GM23338 (cell line): ENCODE measurements around the gene ASTL. TPM values are rescaled to one million over a fixed set of nuclear protein-coding genes. Genes with fewer than 3 reads are reported as not detected.

Experiments used
- ATAC-seq: fragments of 200-7000 bp; cut with Tn5 transposase; 3 replicates; pipeline ENCODE4 v1.9.1; 2020
- DNase-seq: peaks from one replicate; pipeline ENCODE4 v3.0.0-alpha.2; 2015; ENCODE audit warnings: low spot score
- H2AFZ ChIP-seq: fragments of 200-600 bp; sonication (generic); 2 replicates; pipeline ENCODE4 v1.8.0; 2016; ENCODE audit warnings: antibody characterized with exemption, mild to moderate bottlenecking, moderate library complexity
- H3F3A ChIP-seq: fragments of 200-600 bp; sonication (generic); replicated peaks from 2 replicates; pipeline ENCODE4 v1.8.0; 2017; ENCODE audit warnings: antibody characterized with exemption, mixed run types, low read depth
- H3K27ac ChIP-seq: fragments of 200-600 bp; sonication (generic); 2 replicates; pipeline ENCODE4 v1.6.1; 2016; ENCODE audit warnings: low read depth
- H3K27me3 ChIP-seq: fragments of 200-600 bp; sonication (generic); 2 replicates; pipeline ENCODE4 v1.8.0; 2016; ENCODE audit warnings: mild to moderate bottlenecking, mixed run types, moderate library complexity; ENCODE audit not compliant: insufficient read depth
- H3K36me3 ChIP-seq: fragments of 200-600 bp; sonication (generic); 2 replicates; pipeline ENCODE4 v1.8.0; 2016; ENCODE audit warnings: mild to moderate bottlenecking; ENCODE audit not compliant: insufficient read depth
- H3K4me1 ChIP-seq: fragments of 200-600 bp; sonication (generic); 2 replicates; pipeline ENCODE4 v1.8.0; 2016; ENCODE audit warnings: mild to moderate bottlenecking, moderate library complexity; ENCODE audit not compliant: insufficient read depth
- H3K4me2 ChIP-seq: fragments of 200-600 bp; sonication (generic); 2 replicates; pipeline ENCODE4 v1.7.1; 2017; ENCODE audit warnings: mixed run types
- H3K4me3 ChIP-seq: fragments of 200-600 bp; sonication (generic); 2 replicates; pipeline ENCODE4 v1.6.1; 2016; ENCODE audit warnings: mixed run types
- H3K79me2 ChIP-seq: fragments of 200-600 bp; sonication (generic); replicated peaks from 2 replicates; pipeline ENCODE4 v1.8.0; 2017; ENCODE audit warnings: mild to moderate bottlenecking; ENCODE audit not compliant: insufficient read depth
- H3K9me2 ChIP-seq: fragments of 200-600 bp; sonication (generic); 2 replicates; pipeline ENCODE4 v1.8.0; 2017; ENCODE audit not compliant: insufficient read depth
- H4K20me1 ChIP-seq: fragments of 200-600 bp; sonication (generic); replicated peaks from 2 replicates; pipeline ENCODE4 v1.8.0; 2017; ENCODE audit warnings: mild to moderate bottlenecking; ENCODE audit not compliant: insufficient read depth
- H3K27ac Mint-ChIP-seq: 2 replicates; pipeline ENCODE4 v1.8.0; 2020; ENCODE audit warnings: inconsistent platforms, mild to moderate bottlenecking, moderate library complexity, mixed read lengths
- H3K27me3 Mint-ChIP-seq: 3 replicates; pipeline ENCODE4 v1.8.0; 2022; ENCODE audit warnings: low read depth, mild to moderate bottlenecking, moderate library complexity, mixed read lengths, inconsistent platforms; ENCODE audit not compliant: insufficient read depth, poor library complexity
- H3K36me3 Mint-ChIP-seq: 3 replicates; pipeline ENCODE4 v1.8.0; 2021; ENCODE audit warnings: low read depth, mild to moderate bottlenecking, inconsistent platforms, moderate library complexity, mixed read lengths
- H3K4me1 Mint-ChIP-seq: 3 replicates; pipeline ENCODE4 v1.8.0; 2020; ENCODE audit warnings: mild to moderate bottlenecking, inconsistent platforms, mixed read lengths
- H3K4me3 Mint-ChIP-seq: 3 replicates; pipeline ENCODE4 v1.8.0; 2021; ENCODE audit warnings: moderate library complexity, mild to moderate bottlenecking, inconsistent platforms, mixed read lengths
- H3K9me3 Mint-ChIP-seq: 3 replicates; pipeline ENCODE4 v1.8.0; 2020; ENCODE audit warnings: moderate library complexity, mild to moderate bottlenecking, inconsistent platforms, mixed read lengths
- EZH2phosphoT487 ChIP-seq: fragments of 200-600 bp; sonication (generic); IDR thresholded peaks from one replicate; pipeline ENCODE4 v1.8.1; 2018; ENCODE audit warnings: antibody characterized with exemption; ENCODE audit not compliant: unreplicated experiment
- JUNB ChIP-seq: IDR thresholded peaks from one replicate; pipeline ENCODE4 v1.6.1; 2016; ENCODE audit warnings: antibody characterized with exemption; ENCODE audit not compliant: unreplicated experiment
- POLR2AphosphoS5 ChIP-seq: IDR thresholded peaks from 2 replicates; pipeline ENCODE4 v1.6.1; 2016; ENCODE audit warnings: antibody characterized with exemption, low read depth
- ZNF331 ChIP-seq: fragments of 250-450 bp; sonication (Bioruptor Pico); IDR thresholded peaks from 2 replicates; pipeline ENCODE4 v1.5.0; 2020; ENCODE audit warnings: low read depth, mild to moderate bottlenecking, moderate library complexity
- polyA plus RNA-seq: library from polyadenylated mRNA; unstranded; fragments of >200 nt; fragmentation: Nextera tagmentation; extraction: Ambion mirVana; gene quantifications from 2 replicates; pipeline ENCODE4 v1.2.1, GENCODE V29; 2016
- total RNA-seq: library from RNA; depleted of rRNA; stranded (reverse); fragments of >200 nt; shearing (Covaris generic); gene quantifications from 2 replicates; pipeline ENCODE4 v1.2.3, GENCODE V29; 2014
- TF ChIP-seq, protein P1 (sequence below): IDR thresholded peaks from 2 replicates; pipeline ENCODE4 v1.6.1; 2016; ENCODE audit warnings: antibody characterized with exemption
- TF ChIP-seq, protein P2 (sequence below): fragments of 250-450 bp; sonication (Bioruptor Pico); IDR thresholded peaks from 2 replicates; pipeline ENCODE4 v1.5.0; 2020; ENCODE audit warnings: mild to moderate bottlenecking, moderate library complexity
- TF ChIP-seq, protein P3 (sequence below): IDR thresholded peaks from one replicate; pipeline ENCODE4 v1.6.1; 2018; ENCODE audit warnings: antibody characterized with exemption; ENCODE audit not compliant: unreplicated experiment

Gene ASTL
- total and polyA plus RNA-seq, 2 experiments from 2014 or later: 0.23 TPM; not detected in 1

DNA sequence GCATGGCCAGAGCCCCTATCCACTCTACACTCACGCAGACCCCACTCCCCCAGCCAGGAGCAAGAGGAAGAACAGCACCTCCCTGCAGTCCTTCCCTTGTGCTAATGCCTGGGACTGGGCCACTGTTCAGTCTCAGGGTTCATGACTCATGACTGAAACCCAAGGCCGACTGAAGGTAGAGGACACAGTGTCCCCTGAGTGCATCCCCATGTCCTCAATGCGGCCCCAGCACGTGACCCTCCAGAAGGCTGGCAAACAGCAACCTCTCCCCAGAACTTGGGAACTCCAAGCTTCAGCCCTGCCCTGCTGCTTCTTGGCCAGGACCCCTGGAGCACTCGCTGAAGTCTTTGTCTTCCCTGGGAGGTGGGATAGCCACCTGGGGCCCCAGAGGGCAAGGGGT lies 15.9 kb downstream of the ASTL start:
- H3K9me2 ChIP-seq: no peaks in the 10 kb centered on the region
- no peak overlapping the region for H3K27ac ChIP-seq
- H3K79me2 ChIP-seq: no peaks in the 10 kb centered on the region
- Mint-ChIP-seq H3K9me3 (no peaks in the 10 kb centered on the region), H3K27ac (no peak overlapping the region), H3K27me3 (peaks cover 25% of the 10 kb centered on the region), H3K4me1 (peaks cover 15% of the 10 kb centered on the region; the same call in 2 of the 3 replicates), H3K36me3 (no peaks in the 10 kb centered on the region; the same call in 2 of the 3 replicates), H3K4me3 (no peak overlapping the region)
- H3K27me3 ChIP-seq: peaks cover 8% of the 10 kb centered on the region
- peaks cover 3% of the 10 kb centered on the region; the same call in 1 of the 2 replicates for H3K4me1 ChIP-seq
- no peak for DNase-seq
- no peaks in the 10 kb centered on the region for H3K36me3 ChIP-seq
- no peak for TF ChIP-seq EZH2phosphoT487
- TF ChIP-seq, protein P1, sequence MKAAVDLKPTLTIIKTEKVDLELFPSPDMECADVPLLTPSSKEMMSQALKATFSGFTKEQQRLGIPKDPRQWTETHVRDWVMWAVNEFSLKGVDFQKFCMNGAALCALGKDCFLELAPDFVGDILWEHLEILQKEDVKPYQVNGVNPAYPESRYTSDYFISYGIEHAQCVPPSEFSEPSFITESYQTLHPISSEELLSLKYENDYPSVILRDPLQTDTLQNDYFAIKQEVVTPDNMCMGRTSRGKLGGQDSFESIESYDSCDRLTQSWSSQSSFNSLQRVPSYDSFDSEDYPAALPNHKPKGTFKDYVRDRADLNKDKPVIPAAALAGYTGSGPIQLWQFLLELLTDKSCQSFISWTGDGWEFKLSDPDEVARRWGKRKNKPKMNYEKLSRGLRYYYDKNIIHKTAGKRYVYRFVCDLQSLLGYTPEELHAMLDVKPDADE: no peak
- no peaks in the 10 kb centered on the region for H3F3A ChIP-seq
- no peak for ATAC-seq
- H3K4me2 ChIP-seq: no peak overlapping the region
- H4K20me1 ChIP-seq: no peaks in the 10 kb centered on the region
- H3K4me3 ChIP-seq: no peak overlapping the region
- no peak overlapping the region for H2AFZ ChIP-seq

DNA sequence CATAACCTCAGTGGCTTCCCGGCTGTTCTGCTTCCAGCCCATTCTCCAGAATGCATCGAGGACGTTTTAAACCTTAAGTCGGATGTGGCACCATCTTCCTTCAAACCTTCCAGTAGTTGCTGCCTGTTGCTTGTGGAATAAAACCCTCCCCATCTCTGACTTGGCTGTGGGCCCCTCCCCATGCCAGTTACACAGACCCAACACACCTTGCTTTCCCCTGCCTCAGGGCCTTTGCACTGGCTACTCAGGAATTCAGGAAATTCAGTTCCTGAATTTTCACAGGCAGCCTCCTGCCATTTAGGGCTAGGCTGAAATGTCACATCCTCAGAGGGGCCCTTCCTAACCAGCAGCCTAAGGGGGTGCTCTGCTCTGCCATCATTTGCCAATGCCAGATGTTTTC lies 16.9 kb downstream of the ASTL start:
- Mint-ChIP-seq H3K36me3 (no peaks in the 10 kb centered on the region; the same call in 2 of the 3 replicates), H3K27me3 (peaks cover 24% of the 10 kb centered on the region), H3K27ac (no peak overlapping the region), H3K4me3 (no peak overlapping the region), H3K9me3 (no peaks in the 10 kb centered on the region), H3K4me1 (peaks cover 18% of the 10 kb centered on the region; the same call in 2 of the 3 replicates)
- Histone ChIP-seq H3K4me1 (peaks cover 6% of the 10 kb centered on the region; the same call in 1 of the 2 replicates), H4K20me1 (no peaks in the 10 kb centered on the region), H3K4me3 (no peak overlapping the region), H2AFZ (no peak overlapping the region), H3K27ac (no peak overlapping the region), H3F3A (no peaks in the 10 kb centered on the region), H3K27me3 (peaks cover 12% of the 10 kb centered on the region), H3K9me2 (no peaks in the 10 kb centered on the region), H3K79me2 (no peaks in the 10 kb centered on the region), H3K36me3 (no peaks in the 10 kb centered on the region), H3K4me2 (no peak overlapping the region)
- ATAC-seq: no peak
- no peak for DNase-seq
- TF ChIP-seq, protein P2, sequence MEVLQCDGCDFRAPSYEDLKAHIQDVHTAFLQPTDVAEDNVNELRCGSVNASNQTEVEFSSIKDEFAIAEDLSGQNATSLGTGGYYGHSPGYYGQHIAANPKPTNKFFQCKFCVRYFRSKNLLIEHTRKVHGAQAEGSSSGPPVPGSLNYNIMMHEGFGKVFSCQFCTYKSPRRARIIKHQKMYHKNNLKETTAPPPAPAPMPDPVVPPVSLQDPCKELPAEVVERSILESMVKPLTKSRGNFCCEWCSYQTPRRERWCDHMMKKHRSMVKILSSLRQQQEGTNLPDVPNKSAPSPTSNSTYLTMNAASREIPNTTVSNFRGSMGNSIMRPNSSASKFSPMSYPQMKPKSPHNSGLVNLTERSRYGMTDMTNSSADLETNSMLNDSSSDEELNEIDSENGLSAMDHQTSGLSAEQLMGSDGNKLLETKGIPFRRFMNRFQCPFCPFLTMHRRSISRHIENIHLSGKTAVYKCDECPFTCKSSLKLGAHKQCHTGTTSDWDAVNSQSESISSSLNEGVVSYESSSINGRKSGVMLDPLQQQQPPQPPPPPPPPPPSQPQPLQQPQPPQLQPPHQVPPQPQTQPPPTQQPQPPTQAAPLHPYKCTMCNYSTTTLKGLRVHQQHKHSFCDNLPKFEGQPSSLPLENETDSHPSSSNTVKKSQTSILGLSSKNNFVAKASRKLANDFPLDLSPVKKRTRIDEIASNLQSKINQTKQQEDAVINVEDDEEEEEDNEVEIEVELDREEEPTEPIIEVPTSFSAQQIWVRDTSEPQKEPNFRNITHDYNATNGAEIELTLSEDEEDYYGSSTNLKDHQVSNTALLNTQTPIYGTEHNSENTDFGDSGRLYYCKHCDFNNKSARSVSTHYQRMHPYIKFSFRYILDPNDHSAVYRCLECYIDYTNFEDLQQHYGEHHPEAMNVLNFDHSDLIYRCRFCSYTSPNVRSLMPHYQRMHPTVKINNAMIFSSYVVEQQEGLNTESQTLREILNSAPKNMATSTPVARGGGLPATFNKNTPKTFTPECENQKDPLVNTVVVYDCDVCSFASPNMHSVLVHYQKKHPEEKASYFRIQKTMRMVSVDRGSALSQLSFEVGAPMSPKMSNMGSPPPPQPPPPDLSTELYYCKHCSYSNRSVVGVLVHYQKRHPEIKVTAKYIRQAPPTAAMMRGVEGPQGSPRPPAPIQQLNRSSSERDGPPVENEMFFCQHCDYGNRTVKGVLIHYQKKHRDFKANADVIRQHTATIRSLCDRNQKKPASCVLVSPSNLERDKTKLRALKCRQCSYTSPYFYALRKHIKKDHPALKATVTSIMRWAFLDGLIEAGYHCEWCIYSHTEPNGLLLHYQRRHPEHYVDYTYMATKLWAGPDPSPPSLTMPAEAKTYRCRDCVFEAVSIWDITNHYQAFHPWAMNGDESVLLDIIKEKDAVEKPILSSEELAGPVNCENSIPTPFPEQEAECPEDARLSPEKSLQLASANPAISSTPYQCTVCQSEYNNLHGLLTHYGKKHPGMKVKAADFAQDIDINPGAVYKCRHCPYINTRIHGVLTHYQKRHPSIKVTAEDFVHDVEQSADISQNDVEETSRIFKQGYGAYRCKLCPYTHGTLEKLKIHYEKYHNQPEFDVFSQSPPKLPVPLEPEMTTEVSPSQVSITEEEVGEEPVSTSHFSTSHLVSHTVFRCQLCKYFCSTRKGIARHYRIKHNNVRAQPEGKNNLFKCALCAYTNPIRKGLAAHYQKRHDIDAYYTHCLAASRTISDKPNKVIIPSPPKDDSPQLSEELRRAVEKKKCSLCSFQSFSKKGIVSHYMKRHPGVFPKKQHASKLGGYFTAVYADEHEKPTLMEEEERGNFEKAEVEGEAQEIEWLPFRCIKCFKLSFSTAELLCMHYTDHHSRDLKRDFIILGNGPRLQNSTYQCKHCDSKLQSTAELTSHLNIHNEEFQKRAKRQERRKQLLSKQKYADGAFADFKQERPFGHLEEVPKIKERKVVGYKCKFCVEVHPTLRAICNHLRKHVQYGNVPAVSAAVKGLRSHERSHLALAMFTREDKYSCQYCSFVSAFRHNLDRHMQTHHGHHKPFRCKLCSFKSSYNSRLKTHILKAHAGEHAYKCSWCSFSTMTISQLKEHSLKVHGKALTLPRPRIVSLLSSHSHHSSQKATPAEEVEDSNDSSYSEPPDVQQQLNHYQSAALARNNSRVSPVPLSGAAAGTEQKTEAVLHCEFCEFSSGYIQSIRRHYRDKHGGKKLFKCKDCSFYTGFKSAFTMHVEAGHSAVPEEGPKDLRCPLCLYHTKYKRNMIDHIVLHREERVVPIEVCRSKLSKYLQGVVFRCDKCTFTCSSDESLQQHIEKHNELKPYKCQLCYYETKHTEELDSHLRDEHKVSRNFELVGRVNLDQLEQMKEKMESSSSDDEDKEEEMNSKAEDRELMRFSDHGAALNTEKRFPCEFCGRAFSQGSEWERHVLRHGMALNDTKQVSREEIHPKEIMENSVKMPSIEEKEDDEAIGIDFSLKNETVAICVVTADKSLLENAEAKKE (CRISPR knock-in tag): no peak
- TF ChIP-seq EZH2phosphoT487 (no peak), ZNF331 (CRISPR knock-in tag) (no peak), JUNB (no peak), POLR2AphosphoS5 (no peak)
- TF ChIP-seq, protein P3, sequence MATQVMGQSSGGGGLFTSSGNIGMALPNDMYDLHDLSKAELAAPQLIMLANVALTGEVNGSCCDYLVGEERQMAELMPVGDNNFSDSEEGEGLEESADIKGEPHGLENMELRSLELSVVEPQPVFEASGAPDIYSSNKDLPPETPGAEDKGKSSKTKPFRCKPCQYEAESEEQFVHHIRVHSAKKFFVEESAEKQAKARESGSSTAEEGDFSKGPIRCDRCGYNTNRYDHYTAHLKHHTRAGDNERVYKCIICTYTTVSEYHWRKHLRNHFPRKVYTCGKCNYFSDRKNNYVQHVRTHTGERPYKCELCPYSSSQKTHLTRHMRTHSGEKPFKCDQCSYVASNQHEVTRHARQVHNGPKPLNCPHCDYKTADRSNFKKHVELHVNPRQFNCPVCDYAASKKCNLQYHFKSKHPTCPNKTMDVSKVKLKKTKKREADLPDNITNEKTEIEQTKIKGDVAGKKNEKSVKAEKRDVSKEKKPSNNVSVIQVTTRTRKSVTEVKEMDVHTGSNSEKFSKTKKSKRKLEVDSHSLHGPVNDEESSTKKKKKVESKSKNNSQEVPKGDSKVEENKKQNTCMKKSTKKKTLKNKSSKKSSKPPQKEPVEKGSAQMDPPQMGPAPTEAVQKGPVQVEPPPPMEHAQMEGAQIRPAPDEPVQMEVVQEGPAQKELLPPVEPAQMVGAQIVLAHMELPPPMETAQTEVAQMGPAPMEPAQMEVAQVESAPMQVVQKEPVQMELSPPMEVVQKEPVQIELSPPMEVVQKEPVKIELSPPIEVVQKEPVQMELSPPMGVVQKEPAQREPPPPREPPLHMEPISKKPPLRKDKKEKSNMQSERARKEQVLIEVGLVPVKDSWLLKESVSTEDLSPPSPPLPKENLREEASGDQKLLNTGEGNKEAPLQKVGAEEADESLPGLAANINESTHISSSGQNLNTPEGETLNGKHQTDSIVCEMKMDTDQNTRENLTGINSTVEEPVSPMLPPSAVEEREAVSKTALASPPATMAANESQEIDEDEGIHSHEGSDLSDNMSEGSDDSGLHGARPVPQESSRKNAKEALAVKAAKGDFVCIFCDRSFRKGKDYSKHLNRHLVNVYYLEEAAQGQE: no peak
- TF ChIP-seq, protein P1: no peak
